CD4-positive, alpha-beta T cell (primary cell): ENCODE data around the gene SLC30A9. TPM values are rescaled to one million over a fixed set of nuclear protein-coding genes. Genes with fewer than 3 reads are reported as not detected.

Source experiments
- ATAC-seq: fragments of 200-7000 bp; cut with Tn5 transposase; one replicate; pipeline ENCODE4 v1.10.0; 2022; ENCODE audit warnings: mild to moderate bottlenecking; ENCODE audit not compliant: poor library complexity
- CTCF ChIA-PET: fragments of 350-600 bp; sonication (Branson Sonifier 250); formaldehyde crosslinking; loops from one replicate; lab custom pipeline; 2021; ENCODE audit warnings: antibody characterized with exemption, inconsistent platforms; lab: Charles Lee
- POLR2A ChIA-PET: fragments of 350-600 bp; sonication (Branson Sonifier 250); formaldehyde crosslinking; loops from one replicate; lab custom pipeline; 2021; ENCODE audit warnings: antibody characterized with exemption, inconsistent platforms; lab: Charles Lee
- DNase-seq, 14 experiments: peaks; one replicate each; pipeline ENCODE4 v3.0.0-alpha.2; 2013 to 2020; ENCODE audit warnings: mixed read lengths in 2 of 14
- H3K27ac ChIP-seq, 2 donors: one replicate each; pipeline versions ENCODE4 v1.5.1 to v1.7.0; 2013; ENCODE audit warnings: low read length in 2 of 2, low read depth in 1 of 2, mild to moderate bottlenecking in 1 of 2
- H3K27me3 ChIP-seq, 2 experiments: 1 replicate in 1 of 2; 2 replicates in 1 of 2; pipeline versions ENCODE4 v1.6.1 to v1.7.0; 2013; ENCODE audit warnings: low read length in 2 of 2, control low read depth in 1 of 2, mild to moderate bottlenecking in 1 of 2, moderate library complexity in 1 of 2; ENCODE audit not compliant: insufficient read depth in 2 of 2, control insufficient read depth in 1 of 2
- H3K36me3 ChIP-seq: one replicate; pipeline ENCODE4 v1.6.1; 2013; ENCODE audit warnings: low read length, control low read depth; ENCODE audit not compliant: insufficient read depth
- H3K4me1 ChIP-seq: one replicate; pipeline ENCODE4 v1.6.1; 2013; ENCODE audit warnings: low read length, control low read depth; ENCODE audit not compliant: insufficient read depth
- H3K4me3 ChIP-seq: one replicate; pipeline ENCODE4 v1.5.1; 2013; ENCODE audit warnings: mild to moderate bottlenecking, low read length, moderate library complexity
- H3K9me3 ChIP-seq, 2 experiments: 1 replicate in 1 of 2; 2 replicates in 1 of 2; pipeline versions ENCODE4 v1.6.1 to v1.7.0; 2013; ENCODE audit warnings: low read length in 2 of 2, mild to moderate bottlenecking in 2 of 2, control low read depth in 1 of 2, moderate library complexity in 1 of 2; ENCODE audit not compliant: control insufficient read depth in 1 of 2, insufficient read depth in 1 of 2
- H3K27ac Mint-ChIP-seq: one replicate; pipeline ENCODE4 v1.8.0; 2020; ENCODE audit warnings: mixed read lengths
- H3K27me3 Mint-ChIP-seq: one replicate; pipeline ENCODE4 v1.8.0; 2021; ENCODE audit warnings: mixed read lengths
- H3K36me3 Mint-ChIP-seq: one replicate; pipeline ENCODE4 v1.8.0; 2021; ENCODE audit warnings: low read depth, mixed read lengths
- H3K4me1 Mint-ChIP-seq: one replicate; pipeline ENCODE4 v1.8.0; 2021; ENCODE audit warnings: low read depth, mixed read lengths
- H3K4me3 Mint-ChIP-seq: one replicate; pipeline ENCODE4 v1.8.0; 2020; ENCODE audit warnings: mild to moderate bottlenecking, mixed read lengths
- H3K9me3 Mint-ChIP-seq: one replicate; pipeline ENCODE4 v1.8.0; 2020; ENCODE audit warnings: mixed read lengths
- intact Hi-C, 2 experiments: fragments of 100-400 bp; cut with DNase I in 1 of 2; cut with micrococcal nuclease in 1 of 2; formaldehyde crosslinking; loops; one replicate each; pipeline versions ENCODE4 v1.15.1 to v1.9.0; 2023 to 2025; cut with DNase I, micrococcal nuclease
- total RNA-seq, 174 experiments: library from RNA in 2 of 174; stranded (reverse) in 2 of 174; gene quantifications; one replicate each; pipeline ENCODE4 v1.2.3 and lab custom pipeline; 2021 to 2026
- TF ChIP-seq, protein P1 (sequence below): fragments of 200-600 bp; IDR thresholded peaks from one replicate; pipeline ENCODE4 v1.8.0; 2022; ENCODE audit warnings: antibody characterized with exemption, mild to moderate bottlenecking

The SLC30A9 gene
- total RNA-seq, 2 experiments from 2014 or later, result 18.2 to 20.4 TPM

DNA sequence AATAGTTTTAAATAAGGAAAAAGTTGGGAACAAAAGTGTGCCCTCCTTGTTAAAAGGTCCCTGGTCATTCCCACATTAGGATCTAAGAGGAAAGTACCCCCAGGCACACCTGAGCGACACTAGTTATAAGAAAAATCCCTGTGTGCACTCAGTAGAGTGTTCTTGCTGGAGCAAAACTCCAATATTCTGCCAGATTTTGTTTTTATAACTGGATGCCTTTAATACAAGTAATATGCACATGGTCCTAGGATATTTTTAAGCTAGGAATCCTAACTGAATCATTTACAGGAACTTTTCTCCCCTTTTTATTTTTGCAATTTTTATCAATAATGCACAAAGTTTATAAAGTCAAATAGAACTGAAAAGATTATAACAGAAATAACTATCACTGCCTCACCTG lies 93.5 kb downstream of the SLC30A9 start:
- Histone ChIP-seq H3K27me3 (no peaks in the 10 kb centered on the region), H3K9me3 (no peaks in the 10 kb centered on the region), H3K36me3 (peaks cover 27% of the 10 kb centered on the region), H3K27ac (no peak overlapping the region), H3K4me1 (no peaks in the 10 kb centered on the region), H3K4me3 (no peak overlapping the region)
- Mint-ChIP-seq H3K36me3 (peaks cover 54% of the 10 kb centered on the region), H3K4me3 (no peak overlapping the region), H3K9me3 (no peaks in the 10 kb centered on the region), H3K27me3 (no peaks in the 10 kb centered on the region), H3K27ac (no peak overlapping the region), H3K4me1 (no peaks in the 10 kb centered on the region)
- intact Hi-C loops, result no loop called here
- ATAC-seq (no peak), DNase-seq (no peak)
- ChIA-PET POLR2A (no interaction called here), CTCF (no interaction called here)
- TF ChIP-seq, protein P1, sequence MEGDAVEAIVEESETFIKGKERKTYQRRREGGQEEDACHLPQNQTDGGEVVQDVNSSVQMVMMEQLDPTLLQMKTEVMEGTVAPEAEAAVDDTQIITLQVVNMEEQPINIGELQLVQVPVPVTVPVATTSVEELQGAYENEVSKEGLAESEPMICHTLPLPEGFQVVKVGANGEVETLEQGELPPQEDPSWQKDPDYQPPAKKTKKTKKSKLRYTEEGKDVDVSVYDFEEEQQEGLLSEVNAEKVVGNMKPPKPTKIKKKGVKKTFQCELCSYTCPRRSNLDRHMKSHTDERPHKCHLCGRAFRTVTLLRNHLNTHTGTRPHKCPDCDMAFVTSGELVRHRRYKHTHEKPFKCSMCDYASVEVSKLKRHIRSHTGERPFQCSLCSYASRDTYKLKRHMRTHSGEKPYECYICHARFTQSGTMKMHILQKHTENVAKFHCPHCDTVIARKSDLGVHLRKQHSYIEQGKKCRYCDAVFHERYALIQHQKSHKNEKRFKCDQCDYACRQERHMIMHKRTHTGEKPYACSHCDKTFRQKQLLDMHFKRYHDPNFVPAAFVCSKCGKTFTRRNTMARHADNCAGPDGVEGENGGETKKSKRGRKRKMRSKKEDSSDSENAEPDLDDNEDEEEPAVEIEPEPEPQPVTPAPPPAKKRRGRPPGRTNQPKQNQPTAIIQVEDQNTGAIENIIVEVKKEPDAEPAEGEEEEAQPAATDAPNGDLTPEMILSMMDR, result no peak

DNA sequence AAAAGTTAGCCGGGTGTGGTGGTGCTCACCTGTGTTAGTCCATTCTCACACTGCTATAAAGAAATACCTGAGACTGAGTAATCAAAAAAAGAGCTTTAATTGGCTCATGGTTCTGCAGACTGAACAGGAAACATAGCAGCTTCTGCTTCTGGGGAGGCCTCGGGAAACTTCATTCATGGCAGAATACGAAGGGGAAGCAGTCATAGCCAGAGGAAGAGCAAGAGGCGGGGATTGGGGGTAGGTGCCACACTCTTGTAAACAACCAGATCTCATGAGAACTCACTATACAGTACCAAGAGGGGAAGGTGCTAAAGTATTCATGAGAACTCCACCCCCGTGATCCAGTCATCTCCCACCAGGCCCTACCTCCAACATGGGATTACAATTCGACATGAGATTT lies 98.1 kb downstream of the SLC30A9 start:
- TF ChIP-seq, protein P1, result no peak
- intact Hi-C loops, result no loop called here
- CTCF ChIA-PET, result no interaction called here
- peaks cover 0 to 4% of the 10 kb centered on the region in 2 experiments for H3K9me3 ChIP-seq
- ATAC-seq (no peak), DNase-seq (no peak)
- no peaks in the 10 kb centered on the region for H3K4me1 ChIP-seq
- no peaks in the 10 kb centered on the region for H3K9me3 Mint-ChIP-seq
- POLR2A ChIA-PET, result no interaction called here
- H3K36me3 Mint-ChIP-seq, result peaks cover 44% of the 10 kb centered on the region
- no peaks in the 10 kb centered on the region for H3K27me3 Mint-ChIP-seq
- no peak overlapping the region for H3K4me3 ChIP-seq
- H3K27me3 ChIP-seq, result no peaks in the 10 kb centered on the region
- H3K4me1 Mint-ChIP-seq, result no peaks in the 10 kb centered on the region
- H3K36me3 ChIP-seq, result peaks cover 11% of the 10 kb centered on the region
- H3K4me3 Mint-ChIP-seq, result no peak overlapping the region
- no peak overlapping the region for H3K27ac Mint-ChIP-seq
- H3K27ac ChIP-seq, result no peak overlapping the region

DNA sequence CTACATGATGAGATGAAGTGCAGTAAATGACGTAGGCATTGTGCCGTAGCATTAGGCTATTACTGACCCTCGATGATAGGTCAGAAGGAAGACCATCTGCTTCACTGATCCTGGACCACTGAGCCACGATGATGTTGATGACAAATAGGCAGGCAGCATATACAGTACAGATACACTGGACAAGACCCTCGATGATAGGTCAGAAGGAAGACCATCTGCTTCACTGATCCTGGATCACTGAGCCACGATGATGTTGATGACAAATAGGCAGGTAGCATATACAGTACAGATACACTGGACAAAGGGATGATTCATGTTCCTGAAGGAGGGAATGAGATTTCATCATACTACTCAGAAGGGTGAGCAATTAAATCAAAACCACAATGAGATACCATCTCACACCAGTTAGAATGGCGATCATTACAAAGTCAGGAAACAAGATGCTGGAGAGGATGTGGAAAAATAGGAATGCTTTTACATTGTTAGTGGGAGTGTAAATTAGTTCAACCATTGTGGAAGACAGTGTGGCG lies 111.2 kb downstream of the SLC30A9 start:
- no peak for ATAC-seq

More for the DNA sequence above, 111.2 kb downstream of the SLC30A9 start:
- no peaks in the 10 kb centered on the region for H3K27me3 ChIP-seq
- no peaks in the 10 kb centered on the region for H3K4me1 Mint-ChIP-seq
- intact Hi-C loops, result no loop called here
- no peaks in the 10 kb centered on the region for H3K9me3 ChIP-seq
- TF ChIP-seq, protein P1, result no peak
- CTCF ChIA-PET, result no interaction called here
- no peak overlapping the region for H3K4me3 ChIP-seq
- H3K27ac Mint-ChIP-seq, result no peak overlapping the region
- no peak overlapping the region for H3K4me3 Mint-ChIP-seq
- no peak for DNase-seq
- no peak overlapping the region for H3K27ac ChIP-seq
- no peaks in the 10 kb centered on the region for H3K36me3 Mint-ChIP-seq
- no peaks in the 10 kb centered on the region for H3K4me1 ChIP-seq
- no peaks in the 10 kb centered on the region for H3K27me3 Mint-ChIP-seq
- no peaks in the 10 kb centered on the region for H3K36me3 ChIP-seq
- H3K9me3 Mint-ChIP-seq, result peaks cover 5% of the 10 kb centered on the region
- POLR2A ChIA-PET, result no interaction called here
